Measurements from ENCODE around the gene CACNB3. TPM values are rescaled to one million over a fixed set of nuclear protein-coding genes. Genes with fewer than 3 reads are reported as not detected.

Gene CACNB3
- total and polyA plus RNA-seq, 12 donors, result 2.2 to 13.5 (median 4.6) TPM

DNA sequence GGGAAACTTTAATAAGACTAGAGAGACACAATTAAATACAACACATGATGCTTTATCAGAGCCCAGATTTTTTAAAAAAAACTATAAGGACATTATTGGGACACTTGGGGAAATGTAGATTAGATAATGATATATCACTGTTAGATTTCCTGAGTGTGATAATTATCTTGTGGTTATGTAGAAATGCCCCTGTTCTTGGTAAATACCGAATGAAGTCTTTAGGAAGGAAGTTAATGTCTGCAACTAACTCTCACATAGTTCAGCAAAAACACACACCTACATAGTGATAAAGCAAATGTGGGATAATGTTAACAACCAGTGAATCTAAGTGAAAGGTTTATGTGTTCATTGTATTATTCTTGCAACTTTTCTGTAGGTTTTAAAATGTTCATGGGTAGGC, 14.6 kb upstream of the CACNB3 start:
- Histone ChIP-seq H3K36me3 (no peaks in the 10 kb centered on the region), H3K4me3 (no peak overlapping the region), H3K4me1 (no peaks in the 10 kb centered on the region), H3K27ac (no peak overlapping the region), H3K9me3 (no peaks in the 10 kb centered on the region), H3K27me3 (peaks cover 0 to 11% (median 5%) of the 10 kb centered on the region in 7 donors)
- 46 to 53% methylated on average over 1 of the region's 1 CpG for WGBS, 2 donors
- ATAC-seq (no peak), DNase-seq (no peak)
- TF ChIP-seq, protein P1, sequence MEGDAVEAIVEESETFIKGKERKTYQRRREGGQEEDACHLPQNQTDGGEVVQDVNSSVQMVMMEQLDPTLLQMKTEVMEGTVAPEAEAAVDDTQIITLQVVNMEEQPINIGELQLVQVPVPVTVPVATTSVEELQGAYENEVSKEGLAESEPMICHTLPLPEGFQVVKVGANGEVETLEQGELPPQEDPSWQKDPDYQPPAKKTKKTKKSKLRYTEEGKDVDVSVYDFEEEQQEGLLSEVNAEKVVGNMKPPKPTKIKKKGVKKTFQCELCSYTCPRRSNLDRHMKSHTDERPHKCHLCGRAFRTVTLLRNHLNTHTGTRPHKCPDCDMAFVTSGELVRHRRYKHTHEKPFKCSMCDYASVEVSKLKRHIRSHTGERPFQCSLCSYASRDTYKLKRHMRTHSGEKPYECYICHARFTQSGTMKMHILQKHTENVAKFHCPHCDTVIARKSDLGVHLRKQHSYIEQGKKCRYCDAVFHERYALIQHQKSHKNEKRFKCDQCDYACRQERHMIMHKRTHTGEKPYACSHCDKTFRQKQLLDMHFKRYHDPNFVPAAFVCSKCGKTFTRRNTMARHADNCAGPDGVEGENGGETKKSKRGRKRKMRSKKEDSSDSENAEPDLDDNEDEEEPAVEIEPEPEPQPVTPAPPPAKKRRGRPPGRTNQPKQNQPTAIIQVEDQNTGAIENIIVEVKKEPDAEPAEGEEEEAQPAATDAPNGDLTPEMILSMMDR (IDR thresholded peaks at IDR 0.05), result no peak
- intact Hi-C loops (cut with DNase I), result no loop called here

DNA sequence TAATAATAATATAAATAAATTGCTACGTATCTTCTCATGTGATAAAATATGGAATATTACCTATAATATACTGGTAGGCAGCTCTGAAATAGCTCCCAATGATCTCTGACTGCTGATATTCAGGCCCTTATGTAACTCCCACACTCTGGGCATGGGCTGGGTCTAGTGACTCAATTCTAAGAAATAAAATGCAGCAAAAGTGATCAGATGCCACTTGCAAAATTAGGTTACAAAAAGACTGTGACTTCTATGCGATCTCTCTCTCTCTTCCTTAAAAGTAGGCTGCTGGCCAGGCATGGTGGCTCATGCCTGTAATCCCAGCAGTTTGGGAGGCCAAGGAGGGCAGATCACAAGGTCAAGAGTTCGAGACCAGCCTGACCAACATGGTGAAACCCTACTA, 10.3 kb upstream of the CACNB3 start:
- intact Hi-C loops (cut with DNase I), result no loop called here
- 93 to 99% methylated on average over 3 of the region's 3 CpGs for WGBS, 2 donors

DNA sequence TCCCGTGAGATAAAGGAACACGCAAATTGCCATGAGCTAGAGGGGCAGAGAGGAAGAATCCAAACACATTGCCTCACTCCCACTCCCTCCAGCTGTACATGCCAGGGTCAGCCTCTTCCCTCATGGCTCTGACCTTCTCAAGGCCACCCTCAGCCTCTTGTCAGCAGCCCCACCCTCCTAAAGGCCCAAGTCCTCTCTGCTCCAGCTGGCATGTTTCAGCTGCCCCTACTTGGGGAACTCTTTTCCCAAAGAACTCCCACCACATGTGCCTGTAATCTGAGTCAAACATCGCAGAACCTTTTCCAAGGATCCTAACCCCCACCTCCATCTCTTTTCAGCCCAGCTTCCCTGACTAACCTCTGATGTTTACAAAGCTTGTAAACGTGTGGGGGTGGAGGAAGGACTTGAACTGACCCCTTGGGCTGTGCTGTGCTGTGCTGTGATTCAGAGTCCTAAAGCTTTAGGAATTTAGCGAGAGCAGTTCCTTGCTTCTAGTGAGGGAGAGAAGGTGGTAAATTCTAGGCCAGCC, 7.3 kb upstream of the CACNB3 start:
- Histone ChIP-seq H3K4me1 (peaks cover 5 to 32% (median 16%) of the 10 kb centered on the region in 9 donors), H3K36me3 (no peaks in the 10 kb centered on the region), H3K4me3 (no peak overlapping the region), H3K27me3 (peaks cover 0 to under 1% (median 0%) of the 10 kb centered on the region in 7 donors), H3K27ac (no peak overlapping the region), H3K9me3 (no peaks in the 10 kb centered on the region)
- WGBS, 2 donors, result 62% methylated on average over 5 of the region's 5 CpGs
- TF ChIP-seq, protein P1 (IDR thresholded peaks at IDR 0.05), result no peak
- no peak for ATAC-seq
- DNase-seq, result no peak
- intact Hi-C loops (cut with DNase I), result no loop called here

More for the DNA sequence above, 10.3 kb upstream of the CACNB3 start:
- Histone ChIP-seq H3K9me3 (no peaks in the 10 kb centered on the region), H3K27me3 (no peaks in the 10 kb centered on the region), H3K4me3 (no peak overlapping the region), H3K4me1 (peaks cover 0 to 12% (median 0%) of the 10 kb centered on the region in 9 donors), H3K36me3 (no peaks in the 10 kb centered on the region), H3K27ac (no peak overlapping the region)
- DNase-seq (no peak), ATAC-seq (no peak)
- TF ChIP-seq, protein P1 (IDR thresholded peaks at IDR 0.05), result no peak

DNA sequence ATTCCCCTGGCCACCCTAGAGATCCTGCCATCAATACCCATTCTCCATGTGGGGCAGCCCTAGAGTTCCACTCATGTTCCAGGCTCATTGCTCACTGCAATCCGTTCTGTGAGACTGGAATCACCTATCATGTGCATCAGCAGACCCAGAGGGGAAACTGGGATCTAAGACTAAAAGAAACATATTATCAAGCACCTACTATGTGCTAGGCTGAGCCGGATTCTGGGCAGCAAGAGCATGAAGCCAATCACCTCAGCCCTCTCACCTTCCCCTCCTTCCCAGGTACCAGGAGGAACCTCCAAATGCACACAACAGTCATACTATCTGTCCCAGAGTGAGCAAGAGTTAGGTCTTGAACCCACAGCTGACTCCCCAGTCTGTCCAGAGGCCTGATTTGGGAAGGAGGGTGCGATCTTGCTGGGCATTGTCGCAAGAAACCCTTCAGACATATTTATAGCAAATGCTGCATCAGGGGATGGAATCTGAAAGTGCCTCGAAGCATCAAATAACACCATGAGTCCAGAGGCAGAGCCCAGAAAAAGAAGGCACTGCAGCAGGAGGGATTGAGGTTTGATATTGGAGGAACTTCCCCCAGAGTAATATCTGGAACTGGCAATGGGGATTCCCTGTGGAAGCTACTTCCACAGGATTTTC, 6.7 kb upstream of the CACNB3 start:
- TF ChIP-seq, protein P1 (IDR thresholded peaks at IDR 0.05), result no peak
- H3K36me3 ChIP-seq, result no peaks in the 10 kb centered on the region
- peaks cover 0 to 6% (median 0%) of the 10 kb centered on the region in 7 donors for H3K27me3 ChIP-seq
- H3K27ac ChIP-seq, result no peak overlapping the region
- intact Hi-C loops (cut with DNase I), result no loop called here
- no peak for ATAC-seq
- H3K9me3 ChIP-seq, result no peaks in the 10 kb centered on the region
- WGBS, 2 donors, result 78 to 85% methylated on average over 5 of the region's 5 CpGs
- H3K4me3 ChIP-seq, result no peak overlapping the region
- DNase-seq, result no peak
- peaks cover 5 to 35% (median 22%) of the 10 kb centered on the region in 9 donors for H3K4me1 ChIP-seq

Data from heart right ventricle (tissue), 16 donors.